HepG2 (cell line): ENCODE measurements around the gene TSPAN15. TPM values are rescaled to one million over a fixed set of nuclear protein-coding genes. Genes with fewer than 3 reads are reported as not detected.
A peak's percentile ranks its signal among the peaks of the same experiment; 100 is the strongest.

Experiments
- DNMT3B ChIP-seq: conservative IDR thresholded peaks from 2 replicates; pipeline ENCODE4 v1.6.1; 2016; ENCODE audit warnings: missing biosample characterization, control low read depth
- HOXA9 ChIP-seq: sonication (generic); formaldehyde crosslinking; IDR thresholded peaks from 2 replicates; pipeline ENCODE4 v1.8.1; 2022; ENCODE audit warnings: missing genetic modification reagents, mild to moderate bottlenecking, moderate library complexity, borderline replicate concordance
- JDP2 ChIP-seq: sonication (generic); formaldehyde crosslinking; IDR thresholded peaks from 2 replicates; pipeline ENCODE4 v1.8.1; 2022; ENCODE audit warnings: missing genetic modification reagents, borderline replicate concordance
- MAF1 ChIP-seq: sonication (generic); formaldehyde crosslinking; IDR thresholded peaks from 2 replicates; pipeline ENCODE4 v1.5.0; 2020; ENCODE audit warnings: missing genetic modification reagents, borderline replicate concordance
- MBNL3 ChIP-seq: fragments of 250-450 bp; sonication (Bioruptor Pico); conservative IDR thresholded peaks from 2 replicates; pipeline ENCODE4 v1.8.0; 2022; ENCODE audit warnings: mild to moderate bottlenecking, inconsistent platforms
- NFATC3 ChIP-seq: sonication (generic); formaldehyde crosslinking; IDR thresholded peaks from 2 replicates; pipeline ENCODE4 v1.5.1; 2020; ENCODE audit warnings: mild to moderate bottlenecking, missing genetic modification reagents
- POLR2AphosphoS2 ChIP-seq: IDR thresholded peaks from 2 replicates; pipeline ENCODE4 v1.6.1; 2011; ENCODE audit warnings: low read depth, low read length, improper control_type of control experiment
- RBFOX2 ChIP-seq: fragments of 200-400 bp; formaldehyde crosslinking; IDR thresholded peaks from 2 replicates; pipeline ENCODE4 v1.6.1; 2017; ENCODE audit warnings: low read depth, mild to moderate bottlenecking, low read length
- YY1 ChIP-seq: IDR thresholded peaks from 2 replicates; pipeline ENCODE4 v1.6.1; 2011; ENCODE audit warnings: low read length, low read depth, moderate library complexity, mild to moderate bottlenecking; ENCODE audit not compliant: insufficient read depth, insufficient replicate concordance
- ZNF274 ChIP-seq: sonication (generic); formaldehyde crosslinking; IDR thresholded peaks from 2 replicates; pipeline ENCODE4 v1.5.1; 2020; ENCODE audit warnings: mild to moderate bottlenecking, missing genetic modification reagents
- ZNF761 ChIP-seq: sonication (generic); formaldehyde crosslinking; conservative IDR thresholded peaks from 2 replicates; pipeline ENCODE4 v1.4.0; 2020; ENCODE audit warnings: mild to moderate bottlenecking, missing genetic modification reagents
- ZSCAN31 ChIP-seq: sonication (generic); formaldehyde crosslinking; IDR thresholded peaks from 2 replicates; pipeline ENCODE4 v1.5.0; 2020; ENCODE audit warnings: low read depth, mild to moderate bottlenecking, missing genetic modification reagents
- polyA plus RNA-seq, 8 experiments: library from polyadenylated mRNA; depleted of rRNA in 3 of 8; stranded (reverse) in 7 of 8; unstranded in 1 of 8; fragments of >200 nt; fragmentation: Illumina TruSeq in 4 of 8; extraction: Trizol in 4 of 8; gene quantifications; 2 replicates each; pipeline versions ENCODE4 v1.2.1 to v1.2.3, GENCODE V29; 2011 to 2016; ENCODE audit warnings: low read depth in 4 of 8, missing spikeins in 1 of 8, mixed read lengths in 1 of 8; ENCODE audit not compliant: insufficient read depth in 1 of 8
- total RNA-seq, 5 experiments: library from RNA; depleted of rRNA; stranded (reverse); fragments of >200 nt; fragmentation: Illumina TruSeq; extraction: Trizol; gene quantifications; 2 replicates each; pipeline ENCODE4 v1.2.3, GENCODE V29; 2016; ENCODE audit warnings: low read depth in 1 of 5
- TF ChIP-seq, protein P1 (sequence below): sonication (generic); formaldehyde crosslinking; IDR thresholded peaks from 2 replicates; pipeline ENCODE4 v1.5.0; 2020; ENCODE audit warnings: mild to moderate bottlenecking, low read depth, missing genetic modification reagents, borderline replicate concordance
- TF ChIP-seq, protein P2 (sequence below): sonication (generic); formaldehyde crosslinking; IDR thresholded peaks from 2 replicates; pipeline ENCODE4 v1.5.0; 2020; ENCODE audit warnings: mild to moderate bottlenecking, missing genetic modification reagents, moderate library complexity
- TF ChIP-seq, protein P3 (sequence below): sonication (generic); formaldehyde crosslinking; IDR thresholded peaks from 2 replicates; pipeline ENCODE4 v1.8.1; 2023; ENCODE audit warnings: mild to moderate bottlenecking, inconsistent platforms, moderate library complexity, missing genetic modification reagents, borderline replicate concordance
- TF ChIP-seq, protein P4 (sequence below): sonication (generic); formaldehyde crosslinking; IDR thresholded peaks from 2 replicates; pipeline ENCODE4 v1.5.0; 2020; ENCODE audit warnings: mild to moderate bottlenecking, missing genetic modification reagents
- TF ChIP-seq, protein P5 (sequence below), 2 experiments: sonication (generic) in 1 of 2; formaldehyde crosslinking in 1 of 2; IDR thresholded peaks; 2 replicates each; pipeline versions ENCODE4 v1.6.1 to v1.9.0; 2014 to 2022; ENCODE audit warnings: antibody characterized with exemption in 1 of 2, borderline replicate concordance in 1 of 2, inconsistent platforms in 1 of 2, low read depth in 1 of 2, missing genetic modification reagents in 1 of 2

Gene TSPAN15
- total and polyA plus RNA-seq, 2 of the 13 experiments (the other 11 are each of a cell fraction or from before 2014, with no cell fraction given), result 0.27 to 3.2 TPM

DNA sequence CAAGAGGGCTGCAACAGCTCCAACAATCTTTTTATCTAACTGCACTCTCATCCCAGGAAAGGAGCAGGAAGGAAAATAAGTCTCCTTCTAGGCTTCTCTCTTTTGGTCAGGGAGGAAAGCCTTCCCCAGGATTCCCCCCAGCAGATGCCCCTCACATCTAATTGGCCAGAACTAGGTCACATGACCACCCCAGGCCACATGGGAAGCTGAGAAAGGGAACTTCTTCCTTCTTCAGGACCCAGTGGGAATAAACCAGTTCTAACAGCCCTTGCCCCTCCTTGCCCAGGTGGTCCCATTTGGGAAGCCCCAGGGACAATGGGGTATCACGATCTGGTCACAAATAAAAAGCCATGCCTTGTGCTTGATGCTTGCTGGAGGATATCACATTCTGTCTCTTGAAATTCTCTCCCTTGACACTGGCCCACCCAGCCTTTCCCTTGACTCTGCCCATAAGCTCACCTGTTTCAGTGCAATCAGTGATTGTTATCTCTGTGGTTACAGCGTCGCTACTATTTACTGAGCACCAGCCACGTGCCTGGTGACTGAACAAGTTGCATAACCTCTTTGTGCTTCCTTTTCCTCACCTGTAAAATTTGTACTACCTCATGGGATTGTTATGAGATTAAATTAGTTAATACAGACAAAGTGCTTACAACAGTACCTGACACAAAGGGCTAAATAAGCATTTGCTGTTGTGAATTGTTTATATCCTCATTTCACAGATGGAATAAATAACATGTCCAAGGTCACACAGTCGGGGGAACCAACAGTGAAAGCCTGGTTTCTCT is 25.6 kb upstream of the TSPAN15 start (continued):
- TF ChIP-seq, protein P1, sequence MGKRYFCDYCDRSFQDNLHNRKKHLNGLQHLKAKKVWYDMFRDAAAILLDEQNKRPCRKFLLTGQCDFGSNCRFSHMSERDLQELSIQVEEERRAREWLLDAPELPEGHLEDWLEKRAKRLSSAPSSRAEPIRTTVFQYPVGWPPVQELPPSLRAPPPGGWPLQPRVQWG (CRISPR knock-in tag), result no peak
- TF ChIP-seq, protein P2, sequence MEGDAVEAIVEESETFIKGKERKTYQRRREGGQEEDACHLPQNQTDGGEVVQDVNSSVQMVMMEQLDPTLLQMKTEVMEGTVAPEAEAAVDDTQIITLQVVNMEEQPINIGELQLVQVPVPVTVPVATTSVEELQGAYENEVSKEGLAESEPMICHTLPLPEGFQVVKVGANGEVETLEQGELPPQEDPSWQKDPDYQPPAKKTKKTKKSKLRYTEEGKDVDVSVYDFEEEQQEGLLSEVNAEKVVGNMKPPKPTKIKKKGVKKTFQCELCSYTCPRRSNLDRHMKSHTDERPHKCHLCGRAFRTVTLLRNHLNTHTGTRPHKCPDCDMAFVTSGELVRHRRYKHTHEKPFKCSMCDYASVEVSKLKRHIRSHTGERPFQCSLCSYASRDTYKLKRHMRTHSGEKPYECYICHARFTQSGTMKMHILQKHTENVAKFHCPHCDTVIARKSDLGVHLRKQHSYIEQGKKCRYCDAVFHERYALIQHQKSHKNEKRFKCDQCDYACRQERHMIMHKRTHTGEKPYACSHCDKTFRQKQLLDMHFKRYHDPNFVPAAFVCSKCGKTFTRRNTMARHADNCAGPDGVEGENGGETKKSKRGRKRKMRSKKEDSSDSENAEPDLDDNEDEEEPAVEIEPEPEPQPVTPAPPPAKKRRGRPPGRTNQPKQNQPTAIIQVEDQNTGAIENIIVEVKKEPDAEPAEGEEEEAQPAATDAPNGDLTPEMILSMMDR, result no peak
- TF ChIP-seq ZNF274 (CRISPR knock-in tag) (no peak), DNMT3B (peak; percentile 62; the same call in 1 of the 2 replicates), ZSCAN31 (CRISPR knock-in tag) (no peak), ZNF761 (no peak), YY1 (no peak), MBNL3 (CRISPR knock-in tag) (no peak), JDP2 (CRISPR knock-in tag) (no peak; the same call in 1 of the 2 replicates), RBFOX2 (no peak), MAF1 (CRISPR knock-in tag) (no peak), NFATC3 (CRISPR knock-in tag) (no peak), POLR2AphosphoS2 (no peak), HOXA9 (no peak)
- TF ChIP-seq, protein P3, sequence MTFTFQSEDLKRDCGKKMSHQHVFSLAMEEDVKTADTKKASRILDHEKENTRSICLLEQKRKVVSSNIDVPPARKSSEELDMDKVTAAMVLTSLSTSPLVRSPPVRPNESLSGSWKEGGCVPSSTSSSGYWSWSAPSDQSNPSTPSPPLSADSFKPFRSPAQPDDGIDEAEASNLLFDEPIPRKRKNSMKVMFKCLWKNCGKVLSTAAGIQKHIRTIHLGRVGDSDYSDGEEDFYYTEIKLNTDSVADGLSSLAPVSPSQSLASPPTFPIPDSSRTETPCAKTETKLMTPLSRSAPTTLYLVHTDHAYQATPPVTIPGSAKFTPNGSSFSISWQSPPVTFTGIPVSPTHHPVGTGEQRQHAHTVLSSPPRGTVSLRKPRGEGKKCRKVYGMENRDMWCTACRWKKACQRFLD (CRISPR knock-in tag), result no peak
- TF ChIP-seq, protein P4, sequence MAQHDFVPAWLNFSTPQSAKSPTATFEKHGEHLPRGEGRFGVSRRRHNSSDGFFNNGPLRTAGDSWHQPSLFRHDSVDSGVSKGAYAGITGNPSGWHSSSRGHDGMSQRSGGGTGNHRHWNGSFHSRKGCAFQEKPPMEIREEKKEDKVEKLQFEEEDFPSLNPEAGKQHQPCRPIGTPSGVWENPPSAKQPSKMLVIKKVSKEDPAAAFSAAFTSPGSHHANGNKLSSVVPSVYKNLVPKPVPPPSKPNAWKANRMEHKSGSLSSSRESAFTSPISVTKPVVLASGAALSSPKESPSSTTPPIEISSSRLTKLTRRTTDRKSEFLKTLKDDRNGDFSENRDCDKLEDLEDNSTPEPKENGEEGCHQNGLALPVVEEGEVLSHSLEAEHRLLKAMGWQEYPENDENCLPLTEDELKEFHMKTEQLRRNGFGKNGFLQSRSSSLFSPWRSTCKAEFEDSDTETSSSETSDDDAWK (CRISPR knock-in tag), result no peak
- TF ChIP-seq, protein P5, sequence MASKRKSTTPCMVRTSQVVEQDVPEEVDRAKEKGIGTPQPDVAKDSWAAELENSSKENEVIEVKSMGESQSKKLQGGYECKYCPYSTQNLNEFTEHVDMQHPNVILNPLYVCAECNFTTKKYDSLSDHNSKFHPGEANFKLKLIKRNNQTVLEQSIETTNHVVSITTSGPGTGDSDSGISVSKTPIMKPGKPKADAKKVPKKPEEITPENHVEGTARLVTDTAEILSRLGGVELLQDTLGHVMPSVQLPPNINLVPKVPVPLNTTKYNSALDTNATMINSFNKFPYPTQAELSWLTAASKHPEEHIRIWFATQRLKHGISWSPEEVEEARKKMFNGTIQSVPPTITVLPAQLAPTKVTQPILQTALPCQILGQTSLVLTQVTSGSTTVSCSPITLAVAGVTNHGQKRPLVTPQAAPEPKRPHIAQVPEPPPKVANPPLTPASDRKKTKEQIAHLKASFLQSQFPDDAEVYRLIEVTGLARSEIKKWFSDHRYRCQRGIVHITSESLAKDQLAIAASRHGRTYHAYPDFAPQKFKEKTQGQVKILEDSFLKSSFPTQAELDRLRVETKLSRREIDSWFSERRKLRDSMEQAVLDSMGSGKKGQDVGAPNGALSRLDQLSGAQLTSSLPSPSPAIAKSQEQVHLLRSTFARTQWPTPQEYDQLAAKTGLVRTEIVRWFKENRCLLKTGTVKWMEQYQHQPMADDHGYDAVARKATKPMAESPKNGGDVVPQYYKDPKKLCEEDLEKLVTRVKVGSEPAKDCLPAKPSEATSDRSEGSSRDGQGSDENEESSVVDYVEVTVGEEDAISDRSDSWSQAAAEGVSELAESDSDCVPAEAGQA (IDR thresholded peaks at IDR 0.05; ENCODE audit: low read depth), result no peak
- TF ChIP-seq, protein P5 (CRISPR knock-in tag; IDR thresholded peaks at IDR 0.05; ENCODE audit: borderline replicate concordance), result no peak
